Measurements from ENCODE around the gene CCDC172.
"Not testable (repeated sequence)": the region's sequence is repeated elsewhere in the genome, so short reads cannot be mapped to it uniquely, and the experiment has no call there.

The CCDC172 gene

GRCh38 chr10:116336866-116337265, 12.6 kb downstream of the CCDC172 start:
- DNase-seq (ENCODE audit: low read depth in 2 of 2) = no peak

GRCh38 chr10:116352125-116352524, 27.9 kb downstream of the CCDC172 start:
- DNase-seq (ENCODE audit: low read depth in 2 of 2) = no peak

- no peak for DNase-seq (ENCODE audit: low read depth in 2 of 2)
Measured at GRCh38 chr10:116353817-116354216, 29.6 kb downstream of the CCDC172 start.

GRCh38 chr10:116355341-116355740, 31.1 kb downstream of the CCDC172 start:
- DNase-seq (ENCODE audit: low read depth in 2 of 2) = no peak

DNA sequence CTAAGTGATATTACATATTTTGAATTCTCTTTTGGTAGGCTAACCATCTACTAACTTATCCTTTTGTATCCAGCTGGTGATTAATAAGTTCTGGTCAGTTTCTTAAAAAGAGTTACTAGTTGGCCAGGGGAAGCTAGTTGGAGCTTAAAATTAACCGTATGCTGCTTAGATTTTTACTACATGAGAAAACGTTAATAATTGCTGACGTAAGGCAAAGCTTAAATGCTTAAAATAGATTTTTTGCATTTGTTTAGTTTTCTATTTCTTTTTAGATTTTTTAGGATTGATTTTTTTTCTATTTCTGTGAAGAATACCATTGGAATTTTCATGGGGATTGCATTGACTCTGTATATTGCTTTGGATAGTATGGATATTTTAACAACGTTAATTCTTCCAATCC, 32.6 kb downstream of the CCDC172 start:
- no peak for DNase-seq (ENCODE audit: low read depth in 2 of 2)

DNA sequence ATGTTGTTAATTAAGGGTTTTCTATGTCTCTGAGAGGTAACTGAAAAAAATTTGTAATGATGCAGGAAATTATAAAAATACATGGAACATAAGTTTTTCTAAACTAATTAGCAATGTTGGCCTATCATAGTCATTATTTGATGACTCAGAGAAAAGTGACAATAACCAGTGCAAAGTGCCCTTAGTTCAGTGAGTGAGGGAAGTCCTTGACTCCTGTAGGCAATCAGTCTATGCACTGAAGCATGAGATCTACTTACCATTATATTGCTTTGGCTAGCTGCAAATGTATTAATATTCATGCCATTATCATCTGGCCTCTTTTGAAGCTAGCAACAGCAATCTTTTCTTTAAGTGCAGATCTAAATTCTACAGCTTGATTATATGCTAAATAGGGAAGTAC, 40.6 kb downstream of the CCDC172 start:
- no peak for DNase-seq (ENCODE audit: low read depth in 2 of 2)

DNA sequence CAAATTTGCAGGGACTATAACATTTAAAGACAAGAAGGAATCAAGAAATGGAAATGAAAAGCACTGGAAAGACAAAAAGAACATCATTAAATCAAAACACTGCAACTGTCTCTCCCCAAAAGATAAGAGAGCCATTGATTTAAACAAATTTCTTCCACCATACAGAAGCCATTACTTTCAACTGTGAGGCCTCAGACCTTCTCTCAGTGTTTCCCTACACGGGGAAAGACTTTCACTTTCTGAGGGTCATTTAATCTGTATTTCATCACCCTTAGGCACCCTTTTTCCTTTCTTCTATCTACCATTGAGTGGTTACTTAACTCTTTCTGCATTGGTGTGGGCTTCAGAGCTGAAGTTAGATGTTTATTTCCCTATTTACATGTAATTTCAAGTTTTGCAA, 47.5 kb downstream of the CCDC172 start:
- no peak for DNase-seq (ENCODE audit: low read depth in 2 of 2)

GRCh38 chr10:116382290-116382689, 58.0 kb downstream of the CCDC172 start:
- no peak for DNase-seq (ENCODE audit: low read depth in 2 of 2)

GRCh38 chr10:116385311-116385710, 61.1 kb downstream of the CCDC172 start:
- DNase-seq (ENCODE audit: low read depth in 2 of 2) = no peak

DNA sequence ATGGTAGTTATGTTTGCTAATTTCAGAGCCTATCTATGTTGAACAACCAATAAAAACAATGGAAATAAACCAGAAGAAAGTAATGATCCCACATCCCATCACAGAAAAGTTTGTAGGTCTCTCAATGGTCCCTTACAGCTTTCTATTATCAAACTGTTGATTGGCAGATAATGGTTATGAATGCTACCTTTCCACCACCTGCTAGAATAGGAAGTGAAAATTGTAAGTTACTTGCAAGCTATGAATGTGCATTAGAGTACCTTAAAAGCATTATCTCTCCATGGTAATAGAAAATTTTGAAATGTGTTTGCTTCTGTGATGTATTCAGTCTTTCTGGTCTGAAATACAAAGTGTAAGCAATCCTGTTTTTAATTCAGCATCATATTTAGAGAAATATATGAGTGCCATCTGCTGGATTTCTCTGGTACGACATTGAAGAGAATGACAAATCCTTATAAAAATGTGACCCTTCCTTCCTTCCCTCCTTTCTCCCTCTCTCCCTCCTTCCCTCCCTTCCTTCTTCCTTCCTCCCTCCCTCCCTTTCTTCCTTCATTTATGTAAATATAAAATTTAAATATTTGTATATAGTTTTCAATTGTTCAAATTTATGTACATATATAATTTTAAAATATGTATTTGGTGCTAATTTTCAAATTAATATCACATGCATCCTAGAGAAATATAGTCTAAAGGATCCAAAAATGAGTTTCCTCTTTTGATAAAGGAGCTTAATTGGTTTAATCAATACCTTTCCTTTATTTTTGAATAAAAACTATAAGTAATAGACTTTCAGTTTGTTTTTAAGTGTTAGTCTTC, 62.0 kb downstream of the CCDC172 start:
- no peak for DNase-seq (ENCODE audit: low read depth in 2 of 2)

DNA sequence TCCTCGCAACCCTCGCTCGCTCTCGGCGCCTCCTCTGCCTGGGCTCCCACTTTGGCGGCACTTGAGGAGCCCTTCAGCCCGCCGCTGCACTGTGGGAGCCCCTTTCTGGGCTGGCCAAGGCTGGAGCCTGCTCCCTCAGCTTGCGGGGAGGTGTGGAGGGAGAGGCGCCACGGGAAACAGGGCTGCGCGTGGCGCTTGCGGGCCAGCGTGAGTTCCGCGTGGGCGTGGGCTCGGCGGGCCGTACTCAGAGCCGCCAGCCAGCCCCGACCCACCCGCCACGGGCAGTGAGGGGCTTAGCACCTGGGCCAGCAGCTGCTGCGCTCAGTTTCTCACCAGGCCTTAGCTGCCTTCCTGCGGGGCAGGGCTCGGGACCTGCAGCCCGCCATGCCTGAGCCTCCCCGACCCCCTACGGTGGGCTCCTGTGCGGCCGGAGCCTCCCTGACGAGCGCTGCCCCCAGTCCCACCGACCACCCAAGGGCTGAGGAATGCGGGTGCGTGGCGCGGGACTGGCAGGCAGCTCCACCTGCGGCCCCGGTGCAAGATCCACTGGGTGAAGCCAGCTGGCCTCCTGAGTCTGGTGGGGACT, 69.1 kb downstream of the CCDC172 start:
- DNase-seq (ENCODE audit: low read depth in 2 of 2) = not testable (repeated sequence)

DNA sequence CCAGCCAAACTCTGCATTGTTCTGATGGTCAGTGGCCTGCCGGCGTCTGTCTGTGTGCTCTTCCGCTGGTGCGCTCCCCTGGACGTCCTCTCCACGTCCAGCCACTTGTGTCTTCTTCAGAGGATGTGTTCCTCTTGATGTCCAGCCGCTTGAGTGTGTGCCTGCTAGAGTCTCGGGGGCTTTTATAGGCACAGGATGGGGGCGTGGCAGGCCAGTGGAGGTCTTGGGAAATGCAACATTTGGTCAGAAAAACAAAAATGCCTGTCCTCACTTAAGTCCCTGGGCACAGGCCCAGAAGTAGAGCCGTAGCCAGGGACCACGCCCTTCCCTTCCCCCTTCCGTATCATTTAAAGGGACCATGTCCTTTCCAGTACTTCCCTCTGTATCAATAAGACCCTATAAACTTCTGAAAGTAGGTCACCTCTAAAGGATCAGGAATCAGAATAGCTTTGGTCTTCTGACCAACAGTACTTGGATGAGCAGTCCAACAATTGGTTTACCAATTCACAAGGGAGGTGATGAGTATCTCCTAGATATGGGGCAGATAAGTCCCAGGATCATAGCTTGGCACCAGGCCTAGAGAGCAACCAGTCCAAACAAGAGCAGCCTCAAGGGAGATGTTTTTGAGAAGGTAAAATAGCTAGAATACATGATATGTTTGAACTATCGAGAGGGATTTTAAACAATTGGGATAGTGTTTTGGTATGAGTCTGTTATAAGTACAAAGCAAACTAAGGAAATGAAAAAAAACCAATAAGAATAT, 71.2 kb downstream of the CCDC172 start:
- DNase-seq (ENCODE audit: low read depth in 2 of 2) = no peak

DNA sequence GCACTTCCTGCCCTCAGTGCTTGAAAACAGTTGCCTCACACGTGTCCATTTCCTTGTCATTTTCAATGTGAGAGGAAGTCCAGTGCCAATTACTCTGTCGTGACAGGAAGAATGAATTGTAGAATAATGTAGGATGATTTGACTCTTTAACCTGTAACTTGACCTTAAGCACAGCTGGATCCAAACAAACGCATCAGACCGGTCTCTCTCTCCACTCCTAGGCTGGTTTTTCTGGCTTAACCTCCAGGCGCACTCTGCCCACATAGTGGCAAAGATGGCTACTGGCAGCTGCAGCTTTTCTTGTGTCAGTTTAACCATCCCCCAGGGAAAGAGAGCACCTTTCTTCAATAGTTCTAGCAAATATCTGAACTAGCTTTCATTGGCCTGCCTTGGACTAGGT, 74.0 kb downstream of the CCDC172 start:
- no peak for DNase-seq (ENCODE audit: low read depth in 2 of 2)

DNA sequence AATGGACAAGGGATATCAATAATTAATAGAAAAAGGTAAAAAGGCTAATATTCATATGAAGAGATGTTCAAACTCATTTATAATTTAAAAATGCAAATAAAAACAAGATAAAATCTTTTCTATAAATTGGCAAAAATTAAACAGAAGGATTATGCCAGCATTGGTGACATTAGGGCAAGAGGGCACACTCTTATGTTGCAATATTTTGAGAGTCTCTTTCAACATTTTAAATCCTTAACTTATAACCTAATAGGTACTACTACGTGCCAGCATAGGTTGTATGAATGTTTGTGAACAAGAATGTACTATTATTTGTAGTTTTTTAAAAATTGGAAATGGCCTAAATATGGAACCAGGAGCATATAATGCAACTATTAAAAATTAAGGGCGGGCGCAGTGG, 78.6 kb downstream of the CCDC172 start:
- no peak for DNase-seq (ENCODE audit: low read depth in 2 of 2)

DNA sequence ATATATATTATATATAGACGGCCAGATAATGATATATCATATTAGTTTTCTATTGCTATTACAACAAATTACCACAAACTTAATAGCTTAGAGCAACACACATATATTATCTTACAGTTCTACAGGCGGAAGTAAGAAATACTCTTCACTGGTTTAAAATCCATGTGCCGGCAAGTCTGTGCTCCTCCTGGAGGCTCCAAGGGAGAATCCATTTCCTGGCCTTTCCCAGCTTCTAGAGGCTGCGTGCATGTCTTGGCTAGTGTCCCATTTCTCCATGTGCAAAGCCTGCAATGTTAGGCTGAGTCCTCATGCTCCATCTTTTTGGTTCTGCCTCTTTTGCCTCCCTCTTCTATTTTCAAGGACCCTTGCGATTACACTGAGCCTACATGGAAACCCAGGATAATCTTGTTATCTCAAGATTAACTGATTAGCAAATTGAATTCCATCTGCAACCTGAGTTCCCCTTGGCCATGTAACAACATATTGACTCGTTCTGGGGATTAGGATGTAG, 79.5 kb downstream of the CCDC172 start:
- no peak for DNase-seq (ENCODE audit: low read depth in 2 of 2)

DNA sequence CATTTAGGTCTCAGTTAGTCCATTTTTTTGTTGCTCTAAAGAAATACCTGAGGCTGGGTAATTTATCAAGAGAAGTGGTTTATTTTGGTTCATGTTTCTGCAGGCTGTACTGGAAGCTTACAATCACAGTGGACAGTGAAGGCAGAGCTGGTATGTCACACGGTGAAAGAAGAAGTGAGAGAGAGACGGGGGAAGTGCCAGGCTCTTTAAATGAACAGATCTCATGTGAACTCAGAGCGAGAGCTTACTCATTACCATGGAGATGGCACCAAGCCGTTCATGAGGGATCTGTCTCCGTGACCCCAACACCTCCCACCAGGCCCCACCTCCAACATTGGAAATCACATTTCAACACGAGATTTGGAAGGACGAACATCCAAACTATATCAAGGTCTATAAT, 84.5 kb downstream of the CCDC172 start:
- no peak for DNase-seq (ENCODE audit: low read depth in 2 of 2)

- no peak for DNase-seq (ENCODE audit: low read depth in 2 of 2)
Measured at GRCh38 chr10:116410351-116410750, 86.1 kb downstream of the CCDC172 start.

DNA sequence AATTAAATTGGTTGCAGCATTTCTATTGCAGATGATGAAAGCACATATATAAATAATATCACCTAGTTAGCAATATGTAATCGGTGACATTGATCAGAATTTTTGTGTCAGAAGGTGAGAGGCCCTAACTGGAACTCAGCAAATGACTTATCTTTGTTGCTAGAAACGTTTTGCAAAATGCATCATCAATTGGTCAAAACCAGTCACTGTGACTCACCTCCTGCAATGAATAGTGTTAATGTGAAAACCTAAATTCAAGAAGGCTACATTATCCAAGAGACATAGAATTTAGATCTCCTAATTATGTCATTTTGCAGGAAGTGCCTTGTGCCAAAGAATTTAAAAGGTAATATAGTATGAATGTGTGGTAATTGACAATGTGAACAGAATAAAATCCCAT, 93.6 kb downstream of the CCDC172 start:
- no peak for DNase-seq (ENCODE audit: low read depth in 2 of 2)

DNA sequence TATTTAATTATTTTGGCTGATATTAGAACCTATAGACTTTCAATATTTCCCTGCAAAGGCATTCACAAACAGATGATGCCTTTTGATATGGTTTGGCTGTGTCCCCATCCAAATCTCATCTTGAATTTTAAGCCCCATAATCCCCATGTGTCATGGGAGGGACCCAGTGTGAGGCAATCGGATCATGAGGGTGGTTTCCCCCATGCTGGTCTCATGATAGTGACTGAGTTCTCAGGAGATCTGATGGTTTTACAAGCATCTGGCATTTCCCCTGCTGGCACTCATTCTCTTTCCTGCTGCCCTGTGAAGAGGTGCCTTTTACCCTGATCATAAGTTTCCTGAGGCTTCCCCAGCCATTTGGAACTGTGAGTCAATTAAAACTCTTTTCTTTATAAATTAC, 94.1 kb downstream of the CCDC172 start:
- DNase-seq (ENCODE audit: low read depth in 2 of 2) = no peak

DNA sequence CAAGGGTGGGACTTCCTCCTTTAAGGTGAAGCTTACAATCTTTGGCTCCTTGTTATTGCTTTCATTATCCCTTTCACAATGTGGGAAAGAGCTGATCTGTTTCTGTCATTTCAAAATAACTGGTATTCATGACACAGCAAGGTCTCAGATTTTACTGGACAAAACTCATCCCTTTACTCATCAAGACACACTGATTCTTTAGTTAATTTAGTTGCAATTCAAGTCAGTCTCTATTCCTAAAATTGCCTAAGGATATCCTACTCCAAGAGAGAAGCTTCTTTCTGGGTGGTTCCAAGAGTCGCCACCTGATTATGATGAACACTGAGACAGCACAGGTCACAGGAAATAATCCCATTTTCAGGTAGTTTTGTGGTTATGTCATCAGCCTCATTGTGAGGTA, 97.6 kb downstream of the CCDC172 start:
- no peak for DNase-seq (ENCODE audit: low read depth in 2 of 2)

- no peak for DNase-seq (ENCODE audit: low read depth in 2 of 2)
Measured at GRCh38 chr10:116427671-116428070, 103.4 kb downstream of the CCDC172 start, which contains the start of gene PNLIPRP3. TSS of gene PNLIPRP3 (plus strand) at chr10:116427847. CDS start at chr10:116428013, 166 bp downstream.

DNA sequence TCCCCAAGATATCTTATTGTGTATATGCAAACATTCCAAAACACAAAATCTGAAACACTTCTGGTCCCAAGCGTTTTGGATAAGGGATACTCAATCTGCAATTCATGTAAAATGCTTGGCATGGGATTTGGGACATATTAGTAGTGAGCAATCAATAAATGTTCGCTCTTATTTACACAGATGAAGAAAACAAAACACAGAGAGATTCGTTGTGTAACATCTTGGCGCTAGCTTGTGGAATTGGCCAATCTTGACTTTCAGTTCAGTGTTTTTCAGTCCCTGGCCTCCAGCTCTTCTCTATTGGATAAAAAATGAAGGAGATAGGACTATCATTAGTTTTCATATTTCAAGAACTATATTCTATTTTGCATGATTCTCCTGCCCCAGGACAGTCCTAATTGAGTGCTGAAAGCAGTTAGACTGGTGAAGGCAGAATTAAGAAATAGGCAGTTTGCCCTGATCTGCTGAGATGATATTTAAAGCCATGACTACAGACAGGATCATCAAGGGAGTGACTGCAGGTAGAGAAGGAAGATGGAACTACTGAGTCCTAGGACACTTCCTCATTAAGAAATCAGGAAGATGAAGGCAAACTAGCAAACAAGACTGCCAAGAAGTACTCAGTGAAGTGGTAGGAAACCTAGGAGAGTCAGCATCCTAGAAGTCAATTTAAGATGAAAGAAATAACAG, 105.2 kb downstream of the CCDC172 start:
- DNase-seq (ENCODE audit: low read depth in 2 of 2) = no peak

All from stimulated activated CD4-positive, alpha-beta T cell treated with anti-CD3 and anti-CD28 coated beads, Interleukin-15, amount 100 ng/mL, for 48 hours (primary cell).